NCI-H1092 treated with DMSO at 0.1 percent for 48 hours (cell line): Measurements from ENCODE around the gene GPR17.

ENCODE experiments used
- DNase-seq: peaks from one replicate; lab custom pipeline; 2025; lab: John Stamatoyannopoulos, UW

GPR17 gene

DNA sequence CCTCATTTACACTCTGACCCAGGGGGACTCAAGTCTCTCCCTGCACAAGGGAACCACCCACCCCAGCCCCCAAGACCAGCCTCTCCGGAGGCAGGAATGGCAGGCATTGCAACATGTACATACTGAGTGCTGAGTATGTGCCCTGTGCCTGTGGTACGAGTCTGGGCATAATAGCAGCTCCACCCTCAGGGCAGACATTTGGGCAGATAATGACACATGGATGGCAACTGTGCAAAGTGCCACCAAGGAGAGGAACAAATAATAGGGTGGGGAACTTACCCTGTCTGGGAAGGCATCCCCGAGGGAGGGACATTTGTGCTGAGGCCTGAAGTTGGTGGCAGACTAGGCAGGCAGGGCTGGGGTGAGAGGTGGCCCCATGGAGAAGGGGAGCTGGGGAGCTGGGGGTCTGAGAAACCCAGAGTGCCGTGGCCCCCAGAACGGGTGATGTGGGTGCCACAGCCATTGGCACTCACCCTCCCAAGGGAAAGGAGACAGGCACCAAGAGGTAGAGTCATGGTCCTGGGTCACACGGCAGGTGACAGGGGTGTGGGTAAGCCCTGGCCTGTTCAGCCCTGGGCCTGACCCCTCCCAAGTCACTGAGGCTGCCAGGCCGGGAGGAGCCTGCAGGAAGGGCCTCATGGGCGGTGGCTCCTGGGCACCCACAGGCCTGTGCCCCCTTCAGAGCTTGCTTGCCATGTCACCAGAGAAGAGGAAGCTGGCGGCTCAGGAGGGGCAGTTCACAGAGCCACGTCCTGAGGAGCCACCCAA lies 15.7 kb upstream of the GPR17 start:
- no peak for DNase-seq

DNA sequence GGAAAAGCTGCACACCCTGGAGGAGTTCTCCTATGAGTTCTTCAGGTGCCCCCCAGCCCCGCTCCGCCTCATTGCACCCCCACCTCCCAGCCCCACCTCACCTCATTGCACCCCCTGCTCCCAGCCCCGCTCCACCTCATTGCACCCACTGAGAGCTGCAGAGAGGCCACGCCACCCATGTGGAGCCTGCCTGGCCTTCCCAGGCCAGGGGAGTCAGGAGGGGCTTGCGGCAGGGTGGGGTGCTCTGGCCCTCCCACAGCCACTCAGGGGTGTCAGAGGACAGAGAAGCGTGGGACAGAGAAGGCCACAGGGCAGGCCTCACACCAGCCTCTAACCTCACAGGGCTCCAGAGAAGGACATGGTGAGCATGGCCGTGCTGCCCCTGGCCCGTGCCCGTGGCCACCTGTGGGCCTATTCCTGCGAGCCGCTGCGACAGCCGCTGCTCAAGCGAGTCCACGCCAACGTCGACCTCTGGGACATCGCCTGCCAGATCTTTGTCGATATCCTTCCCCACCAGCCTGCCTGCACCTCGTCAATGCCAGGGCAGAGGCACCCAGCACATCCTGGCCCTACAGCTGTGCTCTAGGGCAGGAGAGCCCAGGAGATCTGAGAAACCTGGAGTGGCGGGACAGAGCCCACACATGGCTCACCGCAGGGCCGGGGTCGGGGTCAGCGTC lies 15.0 kb upstream of the GPR17 start:
- no peak for DNase-seq

DNA sequence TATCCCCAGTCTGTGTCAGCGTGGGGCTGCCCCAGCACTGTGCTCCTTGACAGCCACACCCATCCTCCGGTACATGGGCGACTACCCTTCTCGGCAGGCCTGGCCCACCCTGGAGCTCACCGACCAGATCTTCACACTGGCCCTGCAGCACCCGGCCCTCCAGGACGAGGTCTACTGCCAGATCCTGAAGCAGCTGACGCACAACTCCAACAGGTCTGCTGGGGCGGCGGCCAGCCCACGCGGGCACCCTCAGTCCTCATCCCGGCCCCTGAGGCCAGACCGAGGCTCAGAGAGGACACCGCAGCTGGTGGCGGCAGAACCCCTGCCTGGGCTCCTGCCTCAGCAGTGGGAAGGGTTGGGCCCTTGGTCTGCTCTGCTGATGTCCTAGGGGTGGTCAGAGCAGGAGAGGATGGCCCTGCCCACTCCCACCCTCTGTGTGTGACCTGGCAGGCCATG lies 14.4 kb upstream of the GPR17 start:
- no peak for DNase-seq

DNA sequence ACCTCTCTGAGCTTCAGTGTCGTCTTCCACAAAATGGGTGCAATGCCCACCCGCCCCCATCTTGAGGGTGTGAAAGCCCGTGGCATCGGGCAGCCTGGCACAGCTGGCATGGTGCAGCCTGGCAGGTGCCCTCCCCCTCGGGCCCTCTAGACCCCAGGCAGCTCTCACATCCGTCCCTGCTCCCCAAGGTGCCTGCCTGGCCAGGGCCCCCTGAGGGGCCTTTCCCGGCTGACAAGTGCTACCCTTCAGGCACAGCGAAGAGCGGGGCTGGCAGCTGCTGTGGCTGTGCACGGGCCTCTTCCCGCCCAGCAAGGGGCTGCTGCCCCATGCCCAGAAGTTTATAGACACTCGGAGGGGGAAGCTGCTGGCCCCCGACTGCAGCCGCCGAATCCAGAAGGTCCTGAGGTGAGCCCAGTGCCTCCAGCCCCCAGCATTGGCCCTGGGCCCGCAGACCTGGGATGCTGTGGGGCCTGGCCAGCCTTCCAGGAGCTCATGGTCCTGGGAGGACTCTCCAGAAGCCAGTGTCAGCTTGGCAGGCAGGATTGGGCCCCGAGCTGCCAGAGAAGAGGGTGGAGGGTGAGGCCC lies 13.9 kb upstream of the GPR17 start:
- no peak for DNase-seq

DNA sequence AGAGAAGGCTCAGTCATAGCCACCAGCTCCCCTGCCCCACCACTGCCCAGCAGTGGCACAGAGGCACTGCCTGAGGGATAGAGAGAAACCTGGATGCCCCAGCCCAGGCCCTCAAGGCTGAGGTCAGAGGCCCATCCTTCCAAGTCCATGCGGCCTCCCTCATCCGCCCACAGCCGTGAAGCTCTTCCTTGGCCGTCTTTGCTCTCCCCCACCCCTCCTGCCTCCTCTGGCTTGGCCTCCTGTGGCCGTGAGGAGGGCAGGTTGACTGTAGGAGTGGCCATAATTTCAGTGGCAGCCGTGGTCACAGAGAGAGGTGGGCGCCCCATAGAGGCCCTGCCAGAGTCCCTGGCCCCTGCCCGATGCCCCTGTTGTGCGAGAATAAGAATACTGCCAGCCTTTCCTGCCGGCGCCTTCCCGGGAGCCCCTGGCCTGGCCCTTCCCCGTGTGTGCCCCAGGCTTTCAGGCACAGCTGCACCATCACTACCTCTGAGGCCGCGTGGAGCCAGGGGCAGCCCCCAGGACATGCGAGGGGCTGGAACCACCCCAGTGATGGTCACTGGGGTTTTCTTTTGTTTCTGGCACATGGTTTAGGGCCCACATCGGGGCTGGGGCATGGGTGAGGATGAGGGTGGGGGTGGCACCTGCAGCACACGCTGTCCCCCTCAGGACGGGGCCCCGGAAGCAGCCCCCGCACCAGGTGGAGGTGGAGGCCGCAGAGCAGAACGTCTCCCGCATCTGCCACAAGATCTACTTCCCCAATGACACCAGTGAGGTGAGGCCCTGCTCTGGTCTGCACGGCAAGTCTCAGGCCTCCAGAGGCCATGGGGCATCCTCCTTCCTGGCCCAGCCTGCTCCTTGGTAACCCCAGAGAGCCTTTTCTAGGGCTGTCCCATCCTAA lies 13.1 kb upstream of the GPR17 start:
- no peak for DNase-seq

DNA sequence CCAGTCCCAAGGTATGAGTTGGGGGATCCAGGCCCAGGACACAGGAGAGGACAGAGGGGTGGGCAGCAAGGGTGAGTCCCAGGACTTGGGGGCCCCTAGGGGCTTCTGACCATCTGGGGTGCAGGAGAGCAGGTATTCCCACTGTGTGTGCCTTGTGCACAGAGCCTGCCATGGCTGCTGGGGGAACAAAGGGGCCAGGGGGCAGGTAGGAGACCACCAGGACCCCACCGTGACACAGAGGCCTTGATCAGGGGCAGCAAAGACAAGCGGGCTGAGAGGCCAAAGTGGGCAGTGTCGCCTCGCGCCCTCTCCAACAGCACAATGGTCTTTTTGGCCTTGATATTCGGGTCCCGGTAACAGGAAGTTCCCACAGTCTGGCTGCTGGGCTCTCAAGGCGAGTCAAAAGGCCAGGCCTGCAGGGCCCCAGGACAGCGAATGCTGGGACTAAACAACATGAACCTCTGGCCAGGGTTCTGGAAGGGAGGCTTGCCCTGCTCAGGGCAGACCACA lies 12.3 kb upstream of the GPR17 start:
- no peak for DNase-seq

DNA sequence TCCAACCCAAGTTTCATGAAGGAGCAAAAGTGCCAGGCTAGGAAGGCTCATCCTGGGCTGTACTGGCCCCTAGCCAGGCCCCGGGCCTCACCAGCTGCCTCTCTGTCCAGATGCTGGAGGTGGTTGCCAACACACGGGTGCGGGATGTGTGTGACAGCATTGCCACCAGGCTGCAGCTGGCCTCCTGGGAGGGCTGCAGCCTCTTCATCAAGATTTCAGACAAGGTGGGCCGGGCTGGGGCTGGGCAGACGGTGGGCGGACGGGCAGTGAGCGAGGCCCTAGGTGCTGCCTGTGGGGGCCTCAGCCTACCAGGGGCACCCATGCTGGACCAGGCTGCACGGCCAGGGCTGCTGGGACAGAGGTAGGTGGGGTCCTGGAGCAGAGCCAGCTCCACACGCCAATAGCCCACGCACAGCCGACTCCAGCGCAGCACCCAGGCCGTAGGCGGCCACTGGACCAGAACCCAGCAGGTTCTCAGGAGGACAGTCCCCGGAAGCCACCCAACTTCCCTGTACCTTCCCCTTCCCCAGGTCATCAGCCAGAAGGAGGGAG lies 11.8 kb upstream of the GPR17 start:
- peak; percentile 6 for DNase-seq

DNA sequence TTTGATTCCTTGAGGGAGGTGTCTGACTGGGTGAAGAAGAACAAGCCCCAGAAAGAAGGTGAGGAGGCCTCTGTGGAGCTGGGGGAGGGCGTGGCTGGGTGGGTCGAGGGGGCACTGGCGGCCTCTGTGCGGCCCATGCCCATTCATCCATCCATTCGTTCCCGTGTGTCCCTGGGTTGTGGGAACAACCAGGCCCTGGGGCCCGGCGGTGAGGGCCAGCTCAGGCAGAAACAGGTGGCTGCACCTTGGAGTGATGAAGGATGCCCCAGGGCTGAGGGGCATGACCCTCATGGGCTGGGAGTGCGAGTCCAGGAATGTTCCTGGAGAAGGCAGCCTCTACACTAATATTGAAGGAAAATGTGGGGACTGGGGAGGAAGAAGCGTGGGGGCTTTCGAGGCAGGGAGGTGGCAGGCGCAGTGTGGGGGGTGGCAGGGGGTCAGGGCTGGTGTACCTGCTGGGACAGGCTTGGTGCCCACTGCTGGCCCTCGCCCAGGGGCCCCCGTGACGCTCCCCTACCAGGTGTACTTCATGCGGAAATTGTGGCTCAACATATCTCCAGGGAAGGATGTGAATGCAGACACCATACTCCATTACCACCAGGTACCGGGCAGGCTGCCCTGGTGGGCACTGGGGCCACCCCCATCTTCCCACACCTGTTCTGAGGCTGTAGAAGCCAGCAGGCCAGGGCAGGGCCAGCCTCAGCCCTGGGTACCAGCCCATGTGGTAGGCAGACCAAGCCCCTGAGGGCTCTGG lies 11.2 kb upstream of the GPR17 start:
- DNase-seq, result no peak

DNA sequence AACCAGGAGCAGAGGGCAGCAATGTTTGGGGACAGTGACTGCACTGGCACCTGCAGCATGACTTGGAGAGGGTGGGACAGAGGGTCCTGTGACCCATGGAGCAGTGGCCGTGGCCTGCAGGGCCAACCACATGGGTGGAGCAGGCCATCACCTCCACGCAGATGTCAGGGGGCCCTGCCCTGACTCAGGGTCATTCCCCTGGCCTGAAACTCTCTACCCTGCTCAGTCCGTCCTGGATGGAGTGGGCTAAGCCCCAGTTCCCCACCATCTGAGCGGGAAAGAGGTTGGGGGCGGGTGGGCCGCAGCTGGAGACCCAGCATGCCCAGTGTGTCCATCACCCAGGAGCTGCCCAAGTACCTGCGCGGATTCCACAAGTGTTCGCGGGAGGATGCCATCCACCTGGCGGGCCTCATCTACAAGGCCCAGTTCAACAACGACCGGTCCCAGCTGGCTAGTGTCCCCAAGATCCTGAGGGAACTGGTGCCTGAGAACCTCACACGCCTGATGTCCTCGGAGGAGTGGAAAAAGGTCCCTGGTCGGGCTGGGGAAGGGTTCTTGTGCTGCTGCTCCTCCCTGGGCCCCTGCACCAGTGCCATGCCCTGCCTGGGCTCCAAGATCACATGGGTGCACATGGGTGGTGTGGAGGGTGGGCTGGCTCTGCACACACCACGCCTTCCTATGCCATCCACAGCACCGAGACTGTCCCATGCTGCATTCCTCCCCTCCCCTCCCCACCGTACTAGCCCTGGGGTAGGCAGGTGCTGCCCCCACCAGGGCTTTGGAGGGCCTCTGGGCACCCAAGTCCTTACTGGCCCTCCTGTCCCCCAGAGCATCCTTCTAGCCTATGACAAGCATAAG lies 10.3 kb upstream of the GPR17 start:
- DNase-seq, result no peak

DNA sequence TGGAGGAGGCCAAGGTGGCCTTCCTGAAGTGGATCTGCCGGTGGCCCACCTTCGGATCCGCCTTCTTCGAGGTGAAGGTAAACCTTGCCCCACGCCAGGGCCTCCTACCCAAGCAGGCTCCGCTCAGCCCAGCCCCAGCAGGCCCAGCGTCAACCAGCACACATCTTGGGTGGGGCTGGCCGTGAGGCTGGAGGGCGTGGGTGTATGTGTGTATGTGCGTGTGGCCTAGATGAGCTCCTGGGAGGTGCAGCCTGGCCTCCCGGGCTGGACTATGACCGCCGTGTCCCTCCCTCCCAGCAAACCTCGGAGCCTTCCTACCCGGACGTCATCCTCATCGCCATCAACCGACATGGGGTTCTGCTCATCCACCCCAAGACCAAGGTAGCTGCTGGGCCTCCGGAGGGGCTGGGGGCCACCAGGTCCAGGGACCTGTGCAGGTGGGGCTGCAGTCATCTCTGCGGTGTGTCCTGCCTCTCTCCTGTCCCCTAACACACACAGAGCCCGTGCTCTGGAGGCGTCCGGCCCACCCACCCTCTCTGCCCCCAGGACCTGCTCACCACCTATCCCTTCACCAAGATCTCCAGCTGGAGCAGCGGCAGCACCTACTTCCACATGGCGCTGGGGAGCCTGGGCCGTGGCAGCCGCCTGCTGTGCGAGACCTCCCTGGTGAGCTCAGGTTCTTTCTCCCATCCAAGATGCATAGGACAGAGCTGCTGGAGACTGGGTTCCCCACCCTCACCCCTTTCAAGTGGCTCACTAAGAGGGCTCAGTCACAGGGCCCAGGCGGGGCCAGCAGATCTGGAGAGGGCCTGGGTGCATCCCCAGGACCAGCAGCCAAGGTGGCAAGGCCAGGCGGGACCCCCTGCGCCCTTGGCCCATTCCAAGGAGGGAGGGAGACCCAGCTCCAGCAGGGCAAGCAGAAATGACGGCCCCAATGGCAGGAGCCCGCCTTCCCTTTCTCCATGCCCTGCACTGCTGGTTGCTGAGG lies 9.4 kb upstream of the GPR17 start:
- DNase-seq, result no peak

DNA sequence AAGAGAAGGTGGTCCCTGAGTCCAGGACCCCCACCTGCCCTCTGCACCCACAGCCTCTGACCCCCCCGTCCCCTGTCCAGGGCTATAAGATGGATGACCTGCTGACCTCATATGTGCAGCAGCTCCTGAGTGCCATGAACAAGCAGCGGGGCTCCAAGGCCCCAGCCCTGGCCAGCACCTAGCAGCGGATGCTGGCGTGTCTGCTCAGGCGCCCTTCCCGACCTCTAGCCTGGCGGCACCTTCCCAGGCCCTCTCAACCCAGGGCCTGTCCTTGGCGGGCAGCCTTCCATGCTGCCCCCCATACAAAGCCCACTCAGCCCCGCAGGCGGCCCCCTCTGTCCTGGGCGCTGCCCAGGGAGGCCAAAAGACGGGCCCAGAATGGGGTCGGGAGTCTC lies 8.7 kb upstream of the GPR17 start:
- no peak for DNase-seq

DNA sequence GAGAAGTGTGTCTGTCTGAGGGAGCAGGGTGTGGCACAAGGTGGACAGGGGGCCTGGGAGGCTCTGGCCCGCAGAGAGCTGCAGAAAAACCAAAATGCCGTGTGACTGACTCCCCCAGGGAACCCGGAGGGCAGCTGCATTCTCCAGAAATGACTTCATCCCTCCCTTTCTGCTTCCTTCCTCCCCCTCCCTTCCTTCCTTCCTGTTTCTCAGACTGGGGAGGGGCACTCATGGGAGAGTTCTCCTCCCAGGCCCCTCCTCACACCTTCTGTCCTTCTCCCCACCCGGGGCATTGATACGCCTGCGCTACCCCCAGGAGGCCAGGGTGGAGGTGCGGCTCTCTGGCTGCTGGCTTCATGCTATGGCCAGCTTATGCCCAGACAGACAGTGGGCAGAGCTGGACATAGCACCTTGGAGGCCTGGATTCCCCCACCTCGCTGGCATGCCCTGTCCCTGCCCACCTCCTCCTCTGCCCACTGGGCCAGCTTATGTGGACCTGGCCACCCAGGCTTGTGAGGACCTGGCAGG lies 8.2 kb upstream of the GPR17 start:
- DNase-seq, result no peak

DNA sequence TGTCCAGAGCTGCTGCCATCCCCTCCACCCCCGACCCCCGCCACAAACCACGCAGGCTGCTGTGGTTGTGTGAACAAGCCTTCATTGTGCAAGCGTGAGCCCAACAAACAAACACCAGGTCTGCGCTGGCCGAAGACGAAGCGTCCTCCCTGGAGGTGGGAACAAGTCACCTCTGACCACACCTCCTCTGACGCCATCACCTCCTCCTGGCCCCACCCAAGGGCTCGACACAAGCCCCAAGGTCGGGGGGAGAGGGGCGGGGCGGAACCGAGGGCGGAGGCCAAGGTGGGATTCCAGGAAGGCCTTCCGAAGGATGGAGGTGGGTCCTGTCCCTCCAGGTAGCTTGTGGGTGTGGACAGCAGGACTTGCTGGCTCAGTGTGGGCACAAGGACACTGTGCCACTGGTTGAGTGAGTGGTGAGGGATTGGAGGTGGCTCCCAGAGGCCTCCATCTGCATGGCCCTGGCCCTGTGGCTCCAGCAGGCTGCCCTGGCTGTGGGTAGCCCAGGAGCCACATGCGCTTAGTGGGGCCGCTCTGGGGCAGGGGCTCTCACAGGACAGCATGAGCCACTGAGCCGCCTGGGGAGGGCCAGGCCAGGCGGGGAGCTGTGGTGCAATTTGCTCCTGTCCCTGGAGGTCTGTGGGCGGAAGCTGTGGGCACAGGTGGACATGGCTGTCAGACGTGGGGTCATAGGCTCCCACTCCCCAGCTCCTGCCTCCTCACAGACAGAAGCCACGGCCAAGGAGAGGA lies 7.4 kb upstream of the GPR17 start:
- no peak for DNase-seq

DNA sequence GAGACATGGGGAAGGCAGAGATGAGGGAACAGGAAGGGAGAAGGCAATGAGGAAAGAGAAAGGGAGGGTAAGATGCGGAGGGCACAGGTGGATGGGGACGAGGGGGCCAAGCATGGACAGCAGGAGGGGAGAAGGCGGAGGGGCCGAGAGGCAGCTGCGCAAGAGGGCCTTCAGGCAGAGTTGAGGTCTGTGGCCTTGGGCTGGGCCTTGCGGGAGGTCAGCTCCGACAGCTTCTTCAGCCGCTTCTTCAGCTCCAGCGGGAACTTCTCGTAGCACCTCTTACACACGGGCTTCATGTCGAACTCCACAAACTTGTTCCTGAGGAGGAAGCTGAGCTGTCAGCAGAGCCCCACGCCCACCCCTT lies 6.9 kb upstream of the GPR17 start:
- DNase-seq, result no peak

DNA sequence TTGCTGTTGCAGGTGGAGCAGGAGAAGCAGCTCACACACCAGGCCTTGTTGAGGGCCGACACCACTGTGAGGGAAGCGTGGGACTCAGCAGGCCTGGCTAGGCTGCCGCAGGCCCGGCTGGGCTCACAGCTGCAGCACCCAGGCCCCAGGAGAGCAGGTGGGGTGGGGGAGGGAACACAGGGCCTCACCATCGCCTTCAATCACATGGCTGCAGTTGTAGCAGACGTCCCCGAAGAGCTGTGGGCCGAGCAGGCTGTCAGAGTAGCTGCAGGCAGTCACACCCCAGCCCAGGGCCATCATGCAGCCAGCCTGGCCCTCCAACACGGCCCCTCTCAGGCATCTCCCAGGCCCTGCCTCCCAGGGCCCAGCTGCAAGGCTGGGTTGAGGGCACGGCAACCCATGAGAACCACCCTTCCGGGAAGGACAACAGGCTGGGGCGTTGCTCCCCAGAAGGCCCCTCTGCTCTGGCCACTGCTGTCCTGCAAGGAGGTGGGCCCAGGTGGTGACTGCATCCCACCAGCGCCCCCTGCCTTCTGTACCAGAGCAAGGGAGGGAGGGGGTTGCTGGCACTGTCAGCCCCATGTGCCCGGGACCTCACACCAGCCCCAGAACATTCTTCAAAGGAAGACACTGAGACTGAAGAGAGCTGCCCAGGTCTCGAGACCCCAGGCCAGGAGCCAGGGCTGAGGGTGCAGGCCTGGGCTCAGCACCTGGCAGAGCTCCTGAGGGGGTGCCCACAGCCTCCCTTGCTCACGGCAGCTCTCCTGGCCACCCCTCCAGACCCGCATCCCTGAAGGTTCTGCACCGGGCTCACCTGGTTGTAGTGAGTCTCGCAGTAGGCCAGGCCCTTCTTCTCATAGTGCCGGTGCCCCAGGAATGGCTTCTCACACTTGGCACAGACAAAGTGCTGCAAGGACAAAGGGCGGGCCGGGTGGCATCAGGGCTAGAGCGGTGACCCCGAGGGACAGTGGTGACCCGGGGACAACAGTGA lies 5.6 kb upstream of the GPR17 start:
- DNase-seq, result no peak

DNA sequence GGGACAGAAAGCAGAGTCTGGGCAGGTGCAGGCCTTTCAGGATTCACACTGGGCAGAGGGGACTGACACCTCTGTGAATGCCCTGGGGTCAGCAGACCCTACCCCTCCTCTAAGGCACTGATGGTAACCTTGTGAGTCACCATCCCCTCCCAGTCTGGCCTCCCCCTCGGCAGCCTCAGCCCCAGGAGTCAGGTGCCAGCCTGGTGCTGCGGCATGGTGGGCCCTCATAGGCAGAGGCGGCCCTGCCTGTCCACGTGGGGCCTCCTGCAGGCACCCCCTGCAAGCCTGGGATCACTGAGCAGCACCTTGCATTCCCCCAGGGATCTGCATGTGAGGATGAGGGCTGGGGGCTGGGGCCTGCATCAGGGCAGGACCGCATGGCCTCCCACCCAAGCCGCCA lies 4.8 kb upstream of the GPR17 start:
- DNase-seq, result no peak
